HG03378 (cell line): ENCODE data around the gene C19orf38.
"Not testable (repeated sequence)": the region's sequence is repeated elsewhere in the genome, so short reads cannot be mapped to it uniquely, and the experiment has no call there.

Source experiments
- ATAC-seq: cut with Tn5 transposase; IDR thresholded peaks from one replicate; pipeline ENCODE4 v1.9.1; 2021; ENCODE audit warnings: mild to moderate bottlenecking, moderate library complexity; ENCODE audit not compliant: unreplicated experiment

C19orf38 gene

GRCh38 chr19:10846500-10847202 lies 1.6 kb upstream of the C19orf38 start:
- ATAC-seq, result no peak

GRCh38 chr19:10850631-10851030 lies 2.4 kb downstream of the C19orf38 start:
- no peak for ATAC-seq

- ATAC-seq, result no peak
These were observed 4.0 kb downstream of the C19orf38 start for GRCh38 chr19:10852098-10852800.

- ATAC-seq, result no peak
These were observed 4.7 kb downstream of the C19orf38 start for GRCh38 chr19:10852941-10853340.

GRCh38 chr19:10854350-10855089 lies 6.3 kb downstream of the C19orf38 start:
- no peak for ATAC-seq

- ATAC-seq, result no peak
These were observed 7.8 kb downstream of the C19orf38 start for GRCh38 chr19:10855879-10856522.

- ATAC-seq, result not testable (repeated sequence)
These were observed 8.7 kb downstream of the C19orf38 start for GRCh38 chr19:10856899-10857298.

- ATAC-seq, result no peak
These were observed 10.1 kb downstream of the C19orf38 start for GRCh38 chr19:10858204-10858828.

- ATAC-seq, result no peak
These were observed 13.0 kb downstream of the C19orf38 start for GRCh38 chr19:10861103-10861651.

GRCh38 chr19:10862561-10863106 lies 14.4 kb downstream of the C19orf38 start:
- ATAC-seq, result no peak

GRCh38 chr19:10863107-10863717 lies 15.0 kb downstream of the C19orf38 start:
- no peak for ATAC-seq

GRCh38 chr19:10864538-10864899 lies 16.3 kb downstream of the C19orf38 start:
- ATAC-seq, result no peak

- no peak for ATAC-seq
These were observed 18.3 kb downstream of the C19orf38 start for GRCh38 chr19:10866495-10866894.

- ATAC-seq, result no peak
These were observed 20.8 kb downstream of the C19orf38 start for GRCh38 chr19:10868872-10869547.

GRCh38 chr19:10869872-10870311 lies 21.7 kb downstream of the C19orf38 start:
- not testable (repeated sequence) for ATAC-seq

- ATAC-seq, result no peak
These were observed 22.3 kb downstream of the C19orf38 start for GRCh38 chr19:10870501-10870954.

GRCh38 chr19:10870955-10871603 lies 22.9 kb downstream of the C19orf38 start, which contains the start of gene CARM1:
TSS of gene CARM1 (plus strand) at chr19:10871553. CDS start at chr19:10871703, 150 bp downstream.
- peak; percentile 61 for ATAC-seq
